KMS-11 (cell line): ENCODE measurements around the gene LCAT.
"Not testable (repeated sequence)": the region's sequence is repeated elsewhere in the genome, so short reads cannot be mapped to it uniquely, and the experiment has no call there.

Experiments
- H2AFZ ChIP-seq: fragments of 200-600 bp; sonication (generic); 2 replicates; pipeline ENCODE4 v1.6.1; 2016; ENCODE audit warnings: antibody characterized with exemption, mixed run types, low read depth
- H3K27ac ChIP-seq: fragments of 200-600 bp; sonication (generic); 2 replicates; pipeline ENCODE4 v1.6.1; 2016; ENCODE audit warnings: mild to moderate bottlenecking, mixed run types
- H3K27me3 ChIP-seq: fragments of 200-600 bp; sonication (generic); 2 replicates; pipeline ENCODE4 v1.6.1; 2017; ENCODE audit warnings: mild to moderate bottlenecking, low read depth, mixed run types, moderate library complexity; ENCODE audit not compliant: insufficient read depth
- H3K36me3 ChIP-seq: fragments of 200-600 bp; sonication (generic); 2 replicates; pipeline ENCODE4 v1.6.1; 2017; ENCODE audit warnings: mild to moderate bottlenecking, mixed run types; ENCODE audit not compliant: insufficient read depth
- H3K4me1 ChIP-seq: fragments of 200-600 bp; sonication (generic); 2 replicates; pipeline ENCODE4 v1.6.1; 2016; ENCODE audit warnings: mild to moderate bottlenecking, low read depth, mixed run types; ENCODE audit not compliant: poor library complexity, severe bottlenecking
- H3K4me2 ChIP-seq: fragments of 200-600 bp; sonication (generic); 2 replicates; pipeline ENCODE4 v1.7.0; 2016; ENCODE audit warnings: mild to moderate bottlenecking, mixed run types
- H3K4me3 ChIP-seq: fragments of 200-600 bp; sonication (generic); IDR thresholded peaks from 2 replicates; pipeline ENCODE4 v1.6.1; 2017; ENCODE audit warnings: low read depth, low read length, mixed read lengths; ENCODE audit not compliant: insufficient read depth
- H3K79me2 ChIP-seq: fragments of 200-600 bp; sonication (generic); 2 replicates; pipeline ENCODE4 v1.6.1; 2016; ENCODE audit warnings: low read depth, mixed run types; ENCODE audit not compliant: insufficient read depth
- H3K9ac ChIP-seq: fragments of 200-600 bp; sonication (generic); 2 replicates; pipeline ENCODE4 v1.6.1; 2016; ENCODE audit warnings: mild to moderate bottlenecking, mixed run types
- H4K20me1 ChIP-seq: fragments of 200-600 bp; sonication (generic); 2 replicates; pipeline ENCODE4 v1.6.1; 2016; ENCODE audit warnings: mild to moderate bottlenecking, mixed run types; ENCODE audit not compliant: insufficient read depth
- CTCF ChIP-seq: fragments of 200-600 bp; sonication (generic); conservative IDR thresholded peaks from 2 replicates; pipeline ENCODE4 v1.6.1; 2017; ENCODE audit warnings: low read depth, mild to moderate bottlenecking, antibody characterized with exemption, low read length, moderate library complexity, mixed read lengths

The LCAT gene

GRCh38 chr16:67976205-67976604, 32.3 kb upstream of the LCAT start:
- no peak overlapping the region for H3K4me3 ChIP-seq
- peaks cover 28% of the 10 kb centered on the region for H3K4me1 ChIP-seq
- peak overlapping the region; percentile 67; the same call in 1 of the 2 replicates for H3K27ac ChIP-seq
- no peak for TF ChIP-seq CTCF
- no peaks in the 10 kb centered on the region for H4K20me1 ChIP-seq
- no peak overlapping the region for H2AFZ ChIP-seq
- no peaks in the 10 kb centered on the region for H3K79me2 ChIP-seq
- H3K36me3 ChIP-seq: no peaks in the 10 kb centered on the region
- H3K27me3 ChIP-seq: no peaks in the 10 kb centered on the region
- peak overlapping the region; percentile 77; the same call in 1 of the 2 replicates for H3K4me2 ChIP-seq
- no peak overlapping the region for H3K9ac ChIP-seq

DNA sequence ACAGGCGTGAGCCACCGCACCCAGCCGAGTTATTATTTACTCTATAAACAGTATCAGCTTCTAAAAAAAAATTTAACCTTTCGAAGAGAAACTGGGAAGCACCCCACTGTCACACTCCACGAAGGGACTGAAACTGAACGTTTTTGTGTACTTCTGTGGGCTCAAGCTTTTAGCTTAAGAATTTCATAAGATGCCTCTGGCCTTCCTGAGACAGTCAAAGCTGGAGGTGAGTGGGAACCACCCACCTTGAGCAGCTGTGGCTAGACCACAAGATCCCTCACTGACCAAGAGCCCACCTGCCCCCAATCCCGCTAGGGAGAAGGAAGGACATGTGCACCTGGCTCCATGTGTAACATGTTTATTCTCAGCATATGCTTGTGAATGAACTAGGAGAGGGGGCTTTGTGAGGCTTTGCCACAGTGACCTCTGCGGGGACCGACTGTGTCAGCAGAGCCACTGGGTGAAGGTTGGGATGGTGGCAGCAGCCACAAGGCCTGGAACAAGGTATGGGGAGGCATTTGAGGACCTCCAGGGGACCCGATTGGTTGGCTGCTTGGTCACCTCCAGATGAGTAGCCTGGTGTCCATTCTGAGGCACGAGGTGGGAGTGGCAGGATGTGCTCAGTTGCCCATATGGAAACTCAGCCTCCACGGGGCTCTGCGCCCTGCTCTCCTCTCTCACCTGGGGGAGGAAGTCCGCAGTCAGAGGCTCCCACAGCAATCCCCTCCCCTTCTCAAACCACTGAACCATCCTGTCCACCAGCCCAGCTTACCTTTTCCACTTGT, 31.6 kb upstream of the LCAT start:
- TF ChIP-seq CTCF: no peak
- Histone ChIP-seq H3K4me2 (peak overlapping the region; percentile 77), H3K9ac (peak overlapping the region; percentile 26; the same call in 1 of the 2 replicates), H3K27ac (peak overlapping the region; percentile 67), H4K20me1 (no peaks in the 10 kb centered on the region), H2AFZ (peak overlapping the region; percentile 75), H3K79me2 (no peaks in the 10 kb centered on the region), H3K36me3 (no peaks in the 10 kb centered on the region), H3K4me1 (peaks cover 28% of the 10 kb centered on the region), H3K4me3 (no peak overlapping the region), H3K27me3 (no peaks in the 10 kb centered on the region)

GRCh38 chr16:67972285-67972684, 28.4 kb upstream of the LCAT start:
- H2AFZ ChIP-seq, H4K20me1 ChIP-seq, H3K27me3 ChIP-seq, H3K4me2 ChIP-seq, H3K9ac ChIP-seq, H3K4me3 ChIP-seq, H3K79me2 ChIP-seq, H3K36me3 ChIP-seq, H3K27ac ChIP-seq: not testable (repeated sequence)
- H3K4me1 ChIP-seq: peaks cover 33% of the 10 kb centered on the region

DNA sequence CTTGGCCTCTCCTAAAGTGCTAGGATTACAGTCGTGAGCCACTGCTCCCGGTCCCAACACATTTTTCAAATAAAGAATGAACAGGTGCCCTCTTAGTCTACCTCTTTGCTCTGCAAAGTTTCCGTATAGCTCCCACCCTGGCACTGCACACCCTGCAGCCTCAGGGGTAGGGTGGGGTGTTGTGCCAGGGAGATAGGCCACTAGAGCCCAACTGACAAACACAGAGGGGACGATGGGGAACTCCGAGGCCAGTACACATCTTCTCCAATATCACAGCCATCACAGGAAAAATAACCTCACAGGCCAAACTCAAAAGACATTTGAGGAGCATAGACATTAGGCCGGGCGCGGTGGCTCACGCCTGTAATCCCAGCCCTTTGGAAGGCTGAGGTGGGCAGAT, 27.2 kb upstream of the LCAT start:
- Histone ChIP-seq H2AFZ (no peak overlapping the region), H3K79me2 (no peaks in the 10 kb centered on the region), H4K20me1 (no peaks in the 10 kb centered on the region), H3K36me3 (no peaks in the 10 kb centered on the region), H3K4me2 (no peak overlapping the region), H3K9ac (no peak overlapping the region), H3K4me1 (peaks cover 36% of the 10 kb centered on the region), H3K27me3 (no peaks in the 10 kb centered on the region), H3K27ac (no peak overlapping the region), H3K4me3 (no peak overlapping the region)
- no peak for TF ChIP-seq CTCF

DNA sequence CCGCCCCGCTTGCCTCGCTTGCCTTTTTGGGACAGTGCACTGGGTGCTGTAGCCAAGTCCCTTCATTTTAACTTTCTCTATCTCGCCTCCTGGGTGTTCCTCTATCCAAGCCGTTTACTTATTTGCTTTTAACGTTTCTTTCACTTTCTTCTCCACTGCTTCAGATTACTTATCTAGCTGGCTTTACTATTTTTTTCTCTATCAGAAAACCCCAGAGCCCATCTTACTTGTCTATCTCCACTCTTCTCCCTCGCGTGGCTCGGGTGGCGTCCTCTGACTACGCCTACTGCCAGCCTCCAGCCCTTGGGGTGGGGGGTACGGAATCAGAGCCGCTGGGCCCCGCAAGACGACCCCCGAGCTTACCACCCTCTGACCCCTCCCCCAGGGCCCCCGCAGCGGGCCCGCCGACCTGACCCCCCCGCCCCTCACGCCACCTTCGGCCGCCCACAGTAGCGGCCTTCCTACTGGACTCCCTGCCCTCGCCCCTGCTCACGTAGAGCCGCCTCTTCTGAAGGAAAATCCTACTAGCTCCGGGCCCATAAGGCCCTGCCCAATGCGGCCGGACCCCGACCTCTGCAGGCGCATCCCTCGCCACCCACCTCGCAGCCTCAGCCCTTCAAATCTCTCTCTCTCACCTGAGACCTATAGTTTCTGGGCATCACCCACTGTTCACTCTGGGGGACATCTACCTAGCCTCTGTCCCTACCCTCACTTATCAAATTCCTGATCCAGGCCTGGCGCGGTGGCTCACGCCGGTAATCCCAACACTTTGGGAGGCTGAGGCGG, 25.5 kb upstream of the LCAT start:
- TF ChIP-seq CTCF: no peak
- H3K27ac ChIP-seq: no peak overlapping the region
- no peaks in the 10 kb centered on the region for H3K36me3 ChIP-seq
- H4K20me1 ChIP-seq: no peaks in the 10 kb centered on the region
- peak overlapping the region; percentile 81 for H3K4me2 ChIP-seq
- H3K4me3 ChIP-seq: no peak overlapping the region
- H2AFZ ChIP-seq: peak overlapping the region; percentile 92
- H3K4me1 ChIP-seq: peaks cover 36% of the 10 kb centered on the region
- H3K79me2 ChIP-seq: no peaks in the 10 kb centered on the region
- no peak overlapping the region for H3K9ac ChIP-seq
- H3K27me3 ChIP-seq: no peaks in the 10 kb centered on the region
